Endothelial cell of umbilical vein (primary cell): ENCODE data around the gene KIAA1671.

Experiments used
- EZH2 ChIP-seq: IDR thresholded peaks from 2 replicates; pipeline ENCODE4 v1.6.1; 2012; ENCODE audit warnings: borderline replicate concordance, low read depth, mild to moderate bottlenecking, moderate library complexity, low read length, inconsistent platforms; ENCODE audit not compliant: severe bottlenecking
- GATA2 ChIP-seq: IDR thresholded peaks from 2 replicates; pipeline ENCODE4 v1.7.0; 2011; ENCODE audit warnings: low read depth, mild to moderate bottlenecking, moderate library complexity, mixed read lengths, low read length; ENCODE audit not compliant: insufficient read length, insufficient read depth
- JUN ChIP-seq: IDR thresholded peaks from 2 replicates; pipeline ENCODE4 v1.6.1; 2011; ENCODE audit warnings: borderline replicate concordance, low read depth; ENCODE audit not compliant: insufficient read length, insufficient read depth
- POLR2A ChIP-seq: IDR thresholded peaks from 2 replicates; pipeline ENCODE4 v1.6.1; 2012; ENCODE audit warnings: low read depth, mild to moderate bottlenecking, control low read depth, low read length
- POLR2AphosphoS5 ChIP-seq: IDR thresholded peaks from 2 replicates; pipeline ENCODE4 v1.6.1; 2012; ENCODE audit warnings: low read depth, mild to moderate bottlenecking, control low read depth, low read length, moderate library complexity; ENCODE audit not compliant: insufficient read depth
- TF ChIP-seq, protein P1 (sequence below), 2 donors: IDR thresholded peaks; 1 replicate in 1 of 2; 2 replicates in 1 of 2; pipeline ENCODE4 v1.5.1; 2011; ENCODE audit warnings: low read length in 2 of 2, mild to moderate bottlenecking in 2 of 2, moderate library complexity in 2 of 2, control low read depth in 1 of 2, inconsistent platforms in 1 of 2, low read depth in 1 of 2; ENCODE audit not compliant: insufficient read depth in 1 of 2; ENCODE audit errors: extremely low read depth in 1 of 2
- TF ChIP-seq, protein P2 (sequence below): IDR thresholded peaks from 2 replicates; pipeline ENCODE4 v1.6.1; 2011; ENCODE audit not compliant: insufficient read depth, insufficient read length

DNA sequence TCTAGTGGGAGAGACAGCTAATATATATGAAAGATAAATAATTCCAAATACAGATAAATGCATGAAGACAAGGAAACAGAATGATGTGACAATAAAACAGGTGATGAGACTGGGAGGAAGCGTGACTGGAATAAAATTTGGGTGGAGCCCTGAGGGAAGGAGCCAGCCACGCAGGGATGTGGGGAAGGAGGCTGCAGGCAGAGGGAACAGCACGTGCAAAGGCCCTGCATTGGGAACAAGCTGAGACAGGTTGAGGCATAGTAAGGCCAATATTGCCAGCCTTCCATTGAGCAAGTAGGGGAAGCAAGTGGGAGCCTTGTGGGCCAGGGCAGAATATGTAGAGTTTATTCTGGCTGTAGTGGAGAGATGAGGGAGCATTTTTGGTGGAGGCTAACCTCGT lies 139.6 kb downstream of the KIAA1671 start:
- TF ChIP-seq, protein P1, sequence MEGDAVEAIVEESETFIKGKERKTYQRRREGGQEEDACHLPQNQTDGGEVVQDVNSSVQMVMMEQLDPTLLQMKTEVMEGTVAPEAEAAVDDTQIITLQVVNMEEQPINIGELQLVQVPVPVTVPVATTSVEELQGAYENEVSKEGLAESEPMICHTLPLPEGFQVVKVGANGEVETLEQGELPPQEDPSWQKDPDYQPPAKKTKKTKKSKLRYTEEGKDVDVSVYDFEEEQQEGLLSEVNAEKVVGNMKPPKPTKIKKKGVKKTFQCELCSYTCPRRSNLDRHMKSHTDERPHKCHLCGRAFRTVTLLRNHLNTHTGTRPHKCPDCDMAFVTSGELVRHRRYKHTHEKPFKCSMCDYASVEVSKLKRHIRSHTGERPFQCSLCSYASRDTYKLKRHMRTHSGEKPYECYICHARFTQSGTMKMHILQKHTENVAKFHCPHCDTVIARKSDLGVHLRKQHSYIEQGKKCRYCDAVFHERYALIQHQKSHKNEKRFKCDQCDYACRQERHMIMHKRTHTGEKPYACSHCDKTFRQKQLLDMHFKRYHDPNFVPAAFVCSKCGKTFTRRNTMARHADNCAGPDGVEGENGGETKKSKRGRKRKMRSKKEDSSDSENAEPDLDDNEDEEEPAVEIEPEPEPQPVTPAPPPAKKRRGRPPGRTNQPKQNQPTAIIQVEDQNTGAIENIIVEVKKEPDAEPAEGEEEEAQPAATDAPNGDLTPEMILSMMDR (IDR thresholded peaks at IDR 0.05; ENCODE audit: extremely low read depth in 1 of 2, insufficient read depth in 1 of 2, low read depth in 1 of 2, low read length in 2 of 2): no peak
- TF ChIP-seq POLR2AphosphoS5 (no peak), POLR2A (no peak), EZH2 (no peak), GATA2 (no peak), JUN (no peak)
- TF ChIP-seq, protein P2, sequence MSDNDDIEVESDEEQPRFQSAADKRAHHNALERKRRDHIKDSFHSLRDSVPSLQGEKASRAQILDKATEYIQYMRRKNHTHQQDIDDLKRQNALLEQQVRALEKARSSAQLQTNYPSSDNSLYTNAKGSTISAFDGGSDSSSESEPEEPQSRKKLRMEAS: no peak
